C4-2B (cell line): ENCODE results near the gene SCPEP1.

Experiments used
- ZFX ChIP-seq: fragments of 450-650 bp; IDR thresholded peaks from 2 replicates; pipeline ENCODE4 v1.6.1; 2017
- TF ChIP-seq, protein P1 (sequence below): fragments of 450-650 bp; conservative IDR thresholded peaks from 2 replicates; pipeline ENCODE4 v1.5.1; 2017; ENCODE audit warnings: mild to moderate bottlenecking

DNA sequence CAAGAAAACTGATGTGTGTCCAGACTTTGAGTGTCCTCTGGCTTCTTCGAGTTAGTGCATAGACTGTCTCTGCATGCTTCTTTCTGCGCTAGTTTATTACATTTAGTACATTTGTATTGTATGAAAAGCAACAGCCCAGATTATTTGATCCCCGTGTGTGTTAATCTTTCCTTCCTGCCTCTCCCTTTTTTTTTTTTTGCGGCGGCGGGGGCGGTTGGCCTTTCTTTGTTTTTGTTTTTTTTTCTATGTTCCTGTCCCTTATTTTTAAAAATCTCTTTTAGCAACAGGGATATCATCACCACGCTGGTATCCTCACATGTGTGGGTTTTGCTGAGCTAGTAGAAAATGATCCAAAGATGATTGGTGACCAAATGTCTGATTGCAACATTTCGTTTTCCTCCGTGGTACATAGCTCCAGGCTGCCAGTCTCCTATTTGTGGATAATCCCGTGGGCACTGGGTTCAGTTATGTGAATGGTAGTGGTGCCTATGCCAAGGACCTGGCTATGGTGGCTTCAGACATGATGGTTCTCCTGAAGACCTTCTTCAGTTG, 9.4 kb downstream of the SCPEP1 start:
- TF ChIP-seq, protein P1, sequence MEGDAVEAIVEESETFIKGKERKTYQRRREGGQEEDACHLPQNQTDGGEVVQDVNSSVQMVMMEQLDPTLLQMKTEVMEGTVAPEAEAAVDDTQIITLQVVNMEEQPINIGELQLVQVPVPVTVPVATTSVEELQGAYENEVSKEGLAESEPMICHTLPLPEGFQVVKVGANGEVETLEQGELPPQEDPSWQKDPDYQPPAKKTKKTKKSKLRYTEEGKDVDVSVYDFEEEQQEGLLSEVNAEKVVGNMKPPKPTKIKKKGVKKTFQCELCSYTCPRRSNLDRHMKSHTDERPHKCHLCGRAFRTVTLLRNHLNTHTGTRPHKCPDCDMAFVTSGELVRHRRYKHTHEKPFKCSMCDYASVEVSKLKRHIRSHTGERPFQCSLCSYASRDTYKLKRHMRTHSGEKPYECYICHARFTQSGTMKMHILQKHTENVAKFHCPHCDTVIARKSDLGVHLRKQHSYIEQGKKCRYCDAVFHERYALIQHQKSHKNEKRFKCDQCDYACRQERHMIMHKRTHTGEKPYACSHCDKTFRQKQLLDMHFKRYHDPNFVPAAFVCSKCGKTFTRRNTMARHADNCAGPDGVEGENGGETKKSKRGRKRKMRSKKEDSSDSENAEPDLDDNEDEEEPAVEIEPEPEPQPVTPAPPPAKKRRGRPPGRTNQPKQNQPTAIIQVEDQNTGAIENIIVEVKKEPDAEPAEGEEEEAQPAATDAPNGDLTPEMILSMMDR, result no peak
- no peak for TF ChIP-seq ZFX
